ENCODE measurements around the gene ERO1B.
"Not testable (repeated sequence)": the region's sequence is repeated elsewhere in the genome, so short reads cannot be mapped to it uniquely, and the experiment has no call there.

Gene ERO1B

DNA sequence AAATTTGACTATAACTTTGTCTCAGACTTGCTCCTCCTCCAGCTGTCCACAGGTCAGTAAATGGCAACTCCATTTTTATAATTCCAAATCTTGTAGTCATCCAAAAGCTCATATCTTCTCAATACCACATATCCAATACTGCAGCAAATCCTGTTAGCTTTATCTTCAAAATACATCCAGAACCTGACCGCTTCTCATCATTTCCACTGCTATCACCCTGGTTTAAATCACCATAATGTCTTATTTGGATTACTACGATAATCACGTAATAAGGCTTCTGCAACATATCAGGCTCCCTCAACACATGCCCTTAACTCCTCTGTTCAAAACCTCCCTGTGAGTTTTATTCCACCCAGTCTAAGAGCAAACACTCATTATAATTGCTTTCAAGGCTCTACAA is 34.5 kb downstream of the ERO1B start:
- DNase-seq: no peak

DNA sequence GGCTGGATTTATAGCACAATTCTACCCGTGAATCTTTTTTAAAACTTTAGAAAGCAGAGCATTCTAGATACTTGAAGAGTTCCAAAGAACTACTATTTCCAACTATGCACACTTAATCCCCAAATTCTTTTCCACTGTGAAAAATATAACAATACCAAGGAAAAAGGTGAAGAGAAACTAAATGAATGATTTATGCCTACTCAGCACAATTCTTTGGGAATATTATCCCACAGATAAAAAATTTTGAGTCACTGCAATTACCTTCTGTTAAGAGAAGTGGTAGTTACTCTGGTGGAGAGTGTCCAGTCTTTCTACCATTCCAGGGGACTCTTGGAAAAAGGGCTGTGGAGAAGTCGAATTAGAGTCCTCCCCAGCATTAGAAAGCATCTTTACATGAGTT is 39.2 kb downstream of the ERO1B start:
- no peak for DNase-seq

DNA sequence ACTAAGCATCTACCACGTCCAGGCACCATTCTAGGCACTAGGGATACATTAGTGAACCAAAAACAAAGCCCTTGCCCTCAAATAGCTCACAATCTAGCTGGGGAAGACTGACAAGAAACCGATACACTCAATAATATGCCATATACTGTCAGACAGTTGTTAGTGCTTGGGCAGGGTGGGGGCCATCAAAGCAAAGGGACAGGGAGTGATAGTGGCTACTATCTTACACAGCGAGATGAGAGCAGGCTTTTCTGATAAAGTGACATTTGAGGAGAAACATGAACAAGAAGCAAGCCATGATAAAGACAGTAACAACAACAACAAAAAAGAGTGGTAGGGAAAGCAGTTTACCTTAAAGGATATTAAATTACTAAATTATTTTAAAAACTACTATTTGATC is 41.1 kb downstream of the ERO1B start:
- no peak for DNase-seq

DNA sequence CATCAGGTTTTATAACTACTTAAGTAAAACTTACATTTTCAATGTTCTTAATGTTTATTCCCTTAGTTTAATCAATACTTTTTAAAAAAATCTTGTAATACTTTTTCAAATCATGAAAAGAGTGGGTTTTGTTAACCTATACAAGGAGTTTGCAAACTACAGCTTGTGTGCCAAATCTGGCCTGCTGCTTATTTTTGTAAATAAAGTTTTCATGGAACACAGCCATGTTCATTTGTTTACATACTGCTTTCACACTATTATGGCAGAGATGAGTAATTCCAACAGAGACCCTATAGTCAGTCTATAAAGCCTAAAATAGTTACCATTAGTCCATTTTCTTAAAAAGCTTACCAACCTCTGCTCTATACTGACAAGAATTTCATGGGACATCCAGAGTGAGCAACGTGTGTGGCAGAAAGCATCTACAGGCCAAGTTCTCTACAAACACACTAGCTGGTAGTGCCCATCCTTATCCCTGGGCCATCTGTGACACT is 42.6 kb downstream of the ERO1B start:
- no peak for DNase-seq

DNA sequence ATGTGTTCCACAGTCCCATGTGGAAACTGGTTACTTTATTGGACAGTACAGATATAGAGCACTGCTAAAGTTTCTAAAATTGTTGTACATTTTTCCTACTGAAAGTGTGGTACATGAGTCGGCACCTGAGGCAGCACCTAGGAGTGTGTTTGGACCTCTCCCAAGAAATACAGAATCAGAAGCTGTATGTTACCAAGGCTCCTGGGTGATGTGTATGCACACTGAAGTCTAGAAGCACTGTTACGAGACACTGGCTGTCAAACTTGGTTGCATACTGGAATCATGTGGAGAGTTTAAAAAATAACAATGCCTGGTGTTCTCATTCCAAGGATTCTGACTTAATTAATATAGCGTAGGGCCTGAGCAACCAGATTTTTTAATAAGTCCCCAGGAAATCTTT is 46.6 kb downstream of the ERO1B start:
- DNase-seq: no peak

DNA sequence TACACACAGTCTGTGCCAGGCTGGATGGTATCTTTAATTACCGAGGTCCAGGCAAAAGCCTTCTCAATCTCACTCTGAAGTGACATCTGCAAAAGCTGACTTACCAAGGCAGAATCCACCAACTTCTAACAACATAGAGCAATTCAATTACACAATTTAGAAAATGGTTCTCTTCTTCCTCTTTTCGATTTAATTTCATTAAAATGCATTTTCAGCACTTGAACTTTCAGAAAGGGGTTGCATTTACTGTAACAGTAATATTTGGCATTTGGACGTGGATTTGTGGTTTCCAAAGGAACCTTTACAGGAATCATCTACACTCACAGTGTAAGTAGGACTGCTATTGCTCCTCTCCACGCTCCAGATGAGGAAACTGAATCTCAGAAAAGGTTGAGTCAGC is 53.3 kb downstream of the ERO1B start:
- no peak for DNase-seq

DNA sequence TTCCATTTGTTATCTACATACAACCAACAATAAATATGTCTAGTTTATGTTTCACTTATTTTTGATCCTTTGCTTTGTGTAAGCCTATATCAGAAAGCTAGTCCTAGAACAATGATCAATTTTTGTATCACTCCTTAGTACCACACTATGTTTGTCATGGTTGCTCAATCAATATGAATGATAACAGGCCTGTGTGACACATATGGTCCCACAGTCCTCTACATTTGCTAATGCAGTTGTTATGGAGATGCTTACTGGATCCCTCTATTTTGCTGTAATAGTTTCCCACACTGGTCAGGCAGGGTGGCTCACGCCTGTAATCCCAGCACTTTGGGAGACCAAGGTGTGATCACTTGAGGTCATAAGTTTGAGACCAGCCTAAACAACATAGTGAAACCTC is 59.1 kb downstream of the ERO1B start:
- no peak for DNase-seq

DNA sequence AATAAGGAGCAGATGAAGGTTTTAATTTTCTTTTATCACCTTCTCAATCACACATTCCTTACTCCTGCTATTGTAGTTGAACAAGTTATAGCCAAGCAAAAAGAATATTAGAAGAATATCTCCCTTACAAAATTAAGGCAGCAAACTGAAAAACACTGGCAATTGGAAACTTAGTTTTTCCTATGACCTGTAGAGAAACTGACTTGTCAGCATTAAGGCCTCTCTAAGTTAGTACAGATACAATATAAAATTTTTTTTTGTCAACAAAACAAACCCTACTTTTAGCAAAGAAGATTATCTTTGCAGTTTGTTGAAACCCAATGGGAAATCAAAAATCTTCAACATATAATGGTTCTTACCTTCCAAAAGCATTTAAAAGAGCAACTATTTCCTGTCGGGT is 61.3 kb downstream of the ERO1B start:
- DNase-seq: no peak

DNA sequence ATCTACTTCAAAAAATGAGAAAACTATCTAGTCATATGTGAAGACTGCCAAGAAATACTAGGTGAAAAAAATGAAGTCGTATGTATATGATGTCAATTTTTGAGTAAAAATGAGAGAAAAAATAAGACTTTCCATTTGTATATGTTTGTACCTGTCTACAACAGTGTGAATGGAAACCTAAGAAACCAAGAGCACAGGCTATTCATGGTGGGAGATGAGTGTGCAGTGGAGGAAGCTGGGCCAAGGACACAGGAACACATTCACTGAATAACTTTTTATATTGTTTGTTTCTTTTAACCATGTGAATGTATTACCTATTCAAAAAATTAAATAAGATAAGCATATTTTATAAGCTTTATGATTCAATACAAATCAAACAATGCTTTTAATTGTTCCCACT is 67.0 kb downstream of the ERO1B start:
- DNase-seq: no peak

DNA sequence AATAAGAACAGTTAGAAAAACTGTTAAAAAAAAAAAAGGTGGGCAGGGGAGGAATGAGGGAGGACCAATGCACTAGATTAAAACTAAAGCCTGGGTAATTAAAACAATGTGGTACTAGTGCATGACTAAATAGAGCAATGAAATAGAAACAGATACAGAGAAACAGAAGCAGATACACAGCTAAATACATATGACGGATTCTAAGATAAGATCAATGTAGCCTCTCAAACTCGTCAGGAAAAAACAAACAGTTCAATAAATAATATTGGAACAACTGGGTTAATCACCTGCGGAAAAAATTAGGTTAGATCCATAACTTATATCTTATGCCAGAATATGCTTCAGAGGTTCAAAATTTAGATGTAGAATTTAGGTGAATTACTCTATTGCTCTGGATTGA is 68.2 kb downstream of the ERO1B start:
- DNase-seq: no peak

DNA sequence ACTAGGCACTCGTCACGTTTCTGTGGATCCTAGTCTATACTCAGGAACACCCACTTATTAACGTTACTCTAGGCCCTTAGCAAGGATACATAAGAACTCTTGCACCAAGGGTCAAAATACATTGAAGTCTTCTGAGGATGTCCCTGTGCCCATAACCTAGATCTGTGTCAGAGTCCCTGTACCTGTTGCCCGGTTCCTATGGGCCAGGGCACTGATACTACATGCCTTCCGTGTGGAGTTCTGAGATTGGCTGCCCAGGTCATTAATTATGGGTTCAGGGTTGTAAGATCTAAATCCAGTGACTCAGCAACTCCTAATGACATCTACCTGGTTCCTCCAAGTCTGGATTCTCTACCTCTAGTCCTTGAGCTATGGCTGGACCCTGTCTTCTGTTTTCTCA is 69.9 kb downstream of the ERO1B start:
- no peak for DNase-seq

DNA sequence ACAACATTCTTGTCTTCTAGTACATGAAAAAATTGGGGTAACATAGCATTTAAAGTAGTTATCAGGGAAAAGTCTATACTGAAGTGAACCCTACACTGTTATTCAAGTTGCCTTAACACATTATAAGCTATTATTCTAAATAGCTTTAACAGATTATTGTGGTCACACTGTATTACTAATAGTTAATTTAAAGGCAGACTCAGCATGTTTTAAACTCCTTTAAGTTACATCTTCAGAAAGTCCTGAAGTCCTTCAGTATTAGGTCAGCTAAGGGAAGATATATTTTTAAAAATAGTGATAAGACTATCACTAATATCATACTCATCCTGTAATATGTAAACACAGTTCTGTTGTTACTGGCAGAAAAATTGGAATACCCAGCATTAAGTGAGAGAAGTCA is 72.0 kb downstream of the ERO1B start:
- DNase-seq: no peak

DNA sequence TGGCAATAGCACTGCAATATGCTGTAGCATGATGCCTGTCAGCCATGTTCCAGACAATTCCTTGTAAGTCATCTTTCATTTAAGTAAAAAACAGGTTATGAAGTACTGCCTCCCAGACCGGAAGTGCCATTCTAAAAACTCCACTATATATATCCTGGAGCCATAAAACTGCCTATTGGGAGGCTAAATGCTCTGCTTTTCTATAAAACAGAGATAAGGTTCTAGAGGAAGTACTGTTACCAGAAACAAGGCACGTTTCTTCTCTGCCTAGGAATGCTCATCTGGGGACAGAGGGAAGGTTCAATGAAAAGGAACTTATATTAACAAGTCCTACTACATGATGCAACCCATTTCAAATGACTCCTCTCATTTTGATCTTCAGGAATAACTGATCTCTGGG is 72.6 kb downstream of the ERO1B start:
- DNase-seq: no peak

DNA sequence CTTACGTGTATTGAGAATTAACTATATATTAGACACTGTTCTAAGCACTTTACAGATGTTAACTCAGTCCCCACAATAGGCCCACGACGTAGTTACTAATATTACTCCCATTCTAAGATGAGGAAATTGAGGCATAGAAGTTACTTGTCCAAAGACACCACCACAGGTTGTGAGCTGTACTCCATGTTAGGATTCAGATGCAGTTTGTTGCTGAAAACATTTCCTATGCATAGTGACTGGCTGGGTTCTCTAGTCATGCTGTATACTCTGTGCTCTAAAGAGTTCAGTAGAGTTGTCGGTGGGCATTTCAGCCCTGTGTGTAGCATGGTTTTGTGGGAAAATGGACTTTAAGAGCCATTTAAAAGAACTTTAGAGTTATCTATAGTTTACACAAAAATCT is 74.2 kb downstream of the ERO1B start:
- DNase-seq: no peak

DNA sequence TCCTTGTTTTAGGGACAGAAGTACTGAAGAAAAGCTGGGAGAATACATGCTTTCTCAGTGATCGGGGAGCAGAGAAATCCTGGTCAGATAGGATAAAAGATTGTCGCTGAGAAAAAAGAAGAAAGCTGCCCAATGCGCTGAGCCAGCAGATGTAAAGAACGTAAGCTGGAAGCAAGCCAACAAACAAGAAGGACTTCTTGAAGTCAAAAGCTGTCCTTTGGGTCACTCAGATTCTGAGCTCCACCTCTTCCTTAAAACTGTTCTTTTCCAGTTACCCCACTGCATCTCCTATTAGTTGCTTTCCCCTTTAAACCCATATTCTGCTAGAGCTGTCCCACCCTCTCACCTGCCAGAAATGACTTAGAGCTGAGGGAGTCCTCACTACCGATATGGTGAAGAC is 74.6 kb downstream of the ERO1B start:
- no peak for DNase-seq

DNA sequence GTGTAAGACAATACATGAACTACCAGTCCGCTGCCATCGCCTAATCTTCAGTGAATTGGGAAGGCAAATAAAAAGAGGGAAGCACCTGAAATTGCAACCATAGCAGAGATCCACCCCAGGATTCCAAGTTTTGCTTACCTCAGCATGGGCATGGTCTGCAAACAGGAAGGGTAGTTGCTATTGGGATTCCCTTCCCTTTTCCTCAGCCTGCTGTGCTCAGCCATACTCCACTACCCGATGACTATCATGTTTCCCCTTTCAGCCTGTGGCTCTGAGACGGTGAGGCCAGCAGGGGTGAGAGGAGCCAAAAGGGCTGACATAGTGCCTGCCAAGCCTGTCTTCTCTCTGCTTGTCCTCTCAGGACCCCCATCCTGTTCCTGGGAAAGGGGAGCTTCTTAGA is 75.2 kb downstream of the ERO1B start:
- no peak for DNase-seq

DNA sequence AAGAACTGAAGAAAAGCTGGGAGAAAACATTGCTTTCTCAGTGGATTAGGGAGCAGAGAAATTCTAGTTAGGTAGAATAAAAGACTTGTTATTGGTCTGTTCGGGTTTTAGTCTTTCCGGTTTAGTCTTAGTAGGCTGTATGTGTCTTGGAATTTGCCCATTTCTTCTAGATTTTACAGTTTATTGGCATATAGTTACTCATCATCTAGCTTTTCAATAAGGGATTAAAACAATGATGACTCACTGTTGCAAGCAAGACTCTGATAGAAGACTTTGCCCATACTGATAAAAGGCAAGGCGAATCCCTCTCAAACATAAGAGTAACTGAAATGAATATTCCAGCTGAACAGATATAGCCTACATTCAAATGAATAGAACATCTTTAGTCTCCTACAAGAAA is 77.1 kb downstream of the ERO1B start:
- DNase-seq: no peak

DNA sequence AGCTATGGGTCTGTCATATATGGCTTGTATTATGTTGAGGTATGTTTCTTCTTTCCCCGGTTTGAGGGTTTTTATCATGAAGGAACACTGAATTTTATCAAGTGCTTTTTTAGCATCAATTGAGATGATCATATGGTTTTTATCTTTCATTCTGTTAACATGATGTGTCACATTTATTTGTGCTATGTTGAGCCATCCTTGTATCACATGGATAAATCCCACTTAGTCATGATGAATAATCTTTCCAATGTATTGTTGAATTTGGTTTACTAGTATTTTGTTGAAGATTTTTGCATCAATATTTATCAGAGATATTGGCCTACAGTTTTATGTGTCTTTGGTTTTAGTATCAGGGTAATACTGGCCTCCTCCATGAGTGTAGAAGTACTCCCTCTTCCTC is 77.7 kb downstream of the ERO1B start:
- no peak for DNase-seq

DNA sequence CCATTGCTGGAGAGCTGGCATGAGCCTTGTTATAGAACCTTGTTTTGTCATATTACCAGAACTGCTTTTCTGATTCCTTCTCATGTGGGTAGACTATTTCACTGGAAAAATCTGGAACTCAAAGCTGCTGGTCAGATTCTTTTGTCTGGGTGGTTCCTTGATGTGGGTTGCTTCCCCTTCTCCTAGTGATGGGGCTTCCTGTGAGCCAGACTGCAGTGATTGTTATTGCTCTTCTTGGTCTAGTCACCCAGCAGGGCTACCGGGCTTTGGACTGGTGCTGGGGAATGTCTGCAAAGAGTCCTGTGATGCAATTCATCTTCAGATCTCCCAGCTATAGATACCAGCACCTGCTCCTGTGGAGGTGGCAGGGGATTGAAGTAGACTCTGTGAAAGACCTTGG is 80.0 kb downstream of the ERO1B start:
- no peak for DNase-seq

DNA sequence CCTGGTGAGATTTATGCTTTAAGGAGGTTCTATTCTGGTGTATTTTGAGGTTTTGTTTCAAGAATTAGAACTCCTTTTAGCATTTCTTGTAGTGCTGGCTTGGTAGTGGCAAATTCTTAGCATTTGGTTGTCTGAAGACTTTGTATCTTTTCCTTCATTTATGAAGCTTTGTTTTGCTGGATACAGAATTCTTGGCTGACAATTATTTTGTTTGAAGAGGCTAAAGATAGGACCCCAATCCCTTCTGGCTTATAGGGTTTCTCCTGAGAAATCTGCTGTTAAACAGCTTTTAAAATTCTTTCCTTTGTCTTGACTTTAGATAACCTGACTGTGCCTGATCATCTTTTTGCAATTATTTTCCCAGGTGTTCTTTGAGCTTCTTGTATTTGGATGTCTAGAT is 80.8 kb downstream of the ERO1B start:
- DNase-seq: no peak

DNA sequence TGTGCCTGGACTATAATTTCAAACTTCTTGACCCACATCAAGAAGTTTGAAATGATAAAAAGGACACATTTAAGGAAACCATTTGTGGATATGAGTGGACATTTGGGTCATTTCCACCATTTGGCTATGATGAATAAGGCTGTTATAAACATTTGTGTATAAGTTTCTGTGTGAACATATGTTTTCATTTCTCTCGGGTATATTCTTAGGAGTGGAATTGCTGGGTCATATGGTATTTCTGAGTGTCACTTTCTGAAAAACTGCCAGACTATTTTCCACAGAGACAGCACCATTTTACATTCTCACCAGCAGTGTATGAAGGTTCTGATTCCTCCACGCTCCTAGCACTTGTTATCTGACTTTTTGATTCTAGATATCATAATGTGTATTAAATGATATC is 88.6 kb downstream of the ERO1B start:
- no peak for DNase-seq

DNA sequence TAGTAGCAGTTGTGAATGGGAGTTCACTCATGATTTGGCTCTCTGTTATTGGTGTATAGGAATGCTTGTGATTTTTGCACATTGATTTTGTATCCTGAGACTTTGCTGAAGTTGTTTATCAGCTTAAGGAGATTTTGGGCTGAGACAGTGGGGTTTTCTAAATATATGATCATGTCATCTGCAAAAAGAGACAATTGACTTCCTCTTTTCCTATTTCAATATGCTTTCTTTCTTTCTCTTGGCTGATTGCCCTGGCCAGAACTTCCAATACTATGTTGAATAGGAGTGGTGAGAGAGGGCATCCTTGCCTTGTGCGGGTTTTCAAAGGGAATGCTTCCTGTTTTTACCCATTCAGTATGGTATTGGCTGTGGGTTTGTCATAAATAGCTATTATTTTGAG is 93.7 kb downstream of the ERO1B start:
- DNase-seq: not testable (repeated sequence)

DNA sequence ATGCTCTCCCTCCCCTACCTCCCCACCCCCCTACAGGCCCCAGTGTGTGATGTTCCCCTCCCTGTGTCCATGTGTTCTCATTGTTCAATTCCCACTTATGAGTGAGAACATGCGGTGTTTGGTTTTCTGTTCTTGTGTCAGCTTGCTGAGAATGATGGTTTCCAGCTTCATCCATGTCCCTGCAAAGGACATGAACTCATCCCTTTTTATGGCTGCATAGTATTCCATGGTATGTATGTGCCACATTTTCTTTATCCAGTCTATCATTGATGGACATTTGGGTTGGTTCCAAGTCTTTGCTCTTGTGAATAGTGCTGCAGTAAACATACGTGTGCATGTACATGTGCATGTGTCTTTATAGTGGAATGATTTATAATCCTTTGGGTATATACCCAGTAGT is 95.3 kb downstream of the ERO1B start:
- DNase-seq: not testable (repeated sequence)

DNA sequence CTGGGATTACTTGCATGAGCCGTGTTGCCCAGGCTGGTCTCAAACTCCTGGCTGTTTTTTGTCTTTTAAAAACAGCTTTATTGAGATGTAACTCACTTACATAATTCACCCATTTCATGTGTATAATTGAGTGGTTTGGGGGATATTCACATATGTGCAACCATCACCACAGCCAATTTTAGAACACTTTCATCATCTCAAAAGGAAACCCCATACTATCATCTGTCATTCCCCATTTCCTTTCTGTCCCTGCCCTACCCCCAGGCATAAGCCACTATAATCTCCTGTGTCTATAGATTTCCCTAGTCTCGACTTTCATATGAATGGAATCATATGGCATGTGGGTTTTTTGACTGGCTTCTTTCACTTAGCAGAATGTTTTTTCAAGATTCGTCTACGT is 96.1 kb downstream of the ERO1B start:
- DNase-seq: no peak

DNA sequence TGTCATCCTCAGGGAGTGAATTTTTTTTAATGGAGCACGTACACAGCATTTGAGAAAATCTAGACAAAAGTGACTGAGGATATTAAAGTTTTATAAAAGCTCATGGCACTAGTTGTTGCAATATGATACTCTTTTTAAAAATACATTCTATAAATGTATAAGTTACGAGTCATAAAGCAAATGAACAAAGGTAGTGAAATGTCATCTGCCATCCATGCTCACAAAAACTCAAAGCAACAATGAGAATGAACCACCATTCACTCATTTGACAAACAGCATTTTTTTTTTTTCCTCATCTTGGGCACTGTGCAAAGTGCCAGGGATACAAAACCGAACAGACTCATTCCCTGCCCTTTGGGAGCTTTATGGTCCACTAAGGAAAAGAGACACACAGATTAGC is 100.7 kb downstream of the ERO1B start:
- no peak for DNase-seq

DNA sequence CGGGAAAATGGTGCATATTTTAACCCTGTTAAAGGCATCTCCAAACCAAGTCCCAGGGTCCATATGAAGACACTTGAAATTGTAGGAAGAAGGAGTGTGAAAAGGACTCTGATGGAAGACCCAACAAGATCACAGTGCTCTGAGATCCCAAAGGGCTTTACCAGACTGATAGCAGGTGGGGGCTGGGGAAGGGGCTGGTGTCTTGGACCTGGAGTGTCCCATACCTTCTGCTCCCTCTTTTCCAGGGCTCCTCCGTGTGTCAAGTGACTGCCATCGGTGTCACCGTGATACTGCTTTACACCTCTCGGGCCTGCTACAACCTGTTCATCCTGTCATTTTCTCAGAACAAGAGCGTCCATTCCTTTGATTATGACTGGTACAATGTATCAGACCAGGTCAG is 102.1 kb downstream of the ERO1B start:
- no peak for DNase-seq

Data from right forelimb (tissue), 1 donor.